Measurements from ENCODE around the gene DOP1B.
A peak's percentile ranks its signal among the peaks of the same experiment; 100 is the strongest.
"Not testable (repeated sequence)": the region's sequence is repeated elsewhere in the genome, so short reads cannot be mapped to it uniquely, and the experiment has no call there.

DOP1B gene

GRCh38 chr21:36174780-36175179 is 18.2 kb downstream of the DOP1B start:
- no peak for DNase-seq

- no peak for DNase-seq
Measured at GRCh38 chr21:36175771-36176565, 19.3 kb downstream of the DOP1B start.

- DNase-seq, result peak; percentile 34 to 60
Measured at GRCh38 chr21:36178349-36178748, 21.7 kb downstream of the DOP1B start.

- DNase-seq, result no peak
Measured at GRCh38 chr21:36179145-36179544, 22.5 kb downstream of the DOP1B start.

GRCh38 chr21:36180963-36181362 is 24.3 kb downstream of the DOP1B start:
- no peak for DNase-seq

- DNase-seq, result no peak
Measured at GRCh38 chr21:36183144-36183795, 26.6 kb downstream of the DOP1B start.

- no peak for DNase-seq
Measured at GRCh38 chr21:36184545-36184944, 27.9 kb downstream of the DOP1B start.

GRCh38 chr21:36185523-36185922 is 28.9 kb downstream of the DOP1B start:
- DNase-seq, result peak in 1 of 2 donors; percentile 57

GRCh38 chr21:36186081-36186480 is 29.5 kb downstream of the DOP1B start:
- peak in 1 of 2 donors; percentile 51 for DNase-seq

- DNase-seq, result no peak
Measured at GRCh38 chr21:36186506-36187399, 30.1 kb downstream of the DOP1B start.

- DNase-seq, result no peak
Measured at GRCh38 chr21:36188081-36188681, 31.6 kb downstream of the DOP1B start.

- peak; percentile 50 to 53 for DNase-seq
Measured at GRCh38 chr21:36188937-36189336, 32.3 kb downstream of the DOP1B start.

GRCh38 chr21:36190736-36191135 is 34.1 kb downstream of the DOP1B start:
- no peak for DNase-seq

- DNase-seq, result no peak
Measured at GRCh38 chr21:36193200-36193599, 36.6 kb downstream of the DOP1B start.

- DNase-seq, result no peak
Measured at GRCh38 chr21:36194024-36194423, 37.4 kb downstream of the DOP1B start.

- no peak for DNase-seq
Measured at GRCh38 chr21:36195613-36196012, 39.0 kb downstream of the DOP1B start.

- DNase-seq, result no peak
Measured at GRCh38 chr21:36199021-36199420, 42.4 kb downstream of the DOP1B start.

GRCh38 chr21:36199575-36199974 is 43.0 kb downstream of the DOP1B start:
- DNase-seq, result not testable (repeated sequence)

- peak; percentile 36 to 67 for DNase-seq
Measured at GRCh38 chr21:36200081-36200561, 43.5 kb downstream of the DOP1B start.

- DNase-seq, result no peak
Measured at GRCh38 chr21:36202726-36203602, 46.3 kb downstream of the DOP1B start.

GRCh38 chr21:36203603-36203889 is 46.9 kb downstream of the DOP1B start:
- peak; percentile 25 to 61 for DNase-seq

- DNase-seq, result no peak
Measured at GRCh38 chr21:36204980-36205379, 48.4 kb downstream of the DOP1B start.
